Measurements from ENCODE around the gene GSK3B. TPM values are rescaled to one million over a fixed set of nuclear protein-coding genes. Genes with fewer than 3 reads are reported as not detected.

GSK3B gene
- total RNA-seq, 1 donor from 2014 or later = 138 TPM

- Mint-ChIP-seq H3K4me3 (ENCODE audit: unreplicated experiment) (no peak overlapping the region), H3K27ac (ENCODE audit: unreplicated experiment) (no peak overlapping the region), H3K4me1 (ENCODE audit: low read depth, unreplicated experiment) (peaks cover 18% of the 10 kb centered on the region), H3K36me3 (ENCODE audit: unreplicated experiment) (peaks cover 23% of the 10 kb centered on the region), H3K27me3 (ENCODE audit: unreplicated experiment) (peaks cover 2% of the 10 kb centered on the region), H3K9me3 (ENCODE audit: unreplicated experiment) (peaks cover 23% of the 10 kb centered on the region)
- no peak for DNase-seq
- no peak for TF ChIP-seq CTCF (IDR thresholded peaks at IDR 0.05; ENCODE audit: partially characterized antibody, unreplicated experiment)
Measured at GRCh38 chr3:120048355-120049041, 45.7 kb downstream of the GSK3B start.

GRCh38 chr3:120047686-120048085, 46.6 kb downstream of the GSK3B start:
- no peak for DNase-seq
- H3K36me3 Mint-ChIP-seq (ENCODE audit: unreplicated experiment) = peaks cover 27% of the 10 kb centered on the region
- H3K9me3 Mint-ChIP-seq (ENCODE audit: unreplicated experiment) = peaks cover 27% of the 10 kb centered on the region
- peaks cover 18% of the 10 kb centered on the region for H3K4me1 Mint-ChIP-seq (ENCODE audit: low read depth, unreplicated experiment)
- peaks cover 2% of the 10 kb centered on the region for H3K27me3 Mint-ChIP-seq (ENCODE audit: unreplicated experiment)
- H3K27ac Mint-ChIP-seq (ENCODE audit: unreplicated experiment) = no peak overlapping the region
- TF ChIP-seq CTCF (IDR thresholded peaks at IDR 0.05; ENCODE audit: partially characterized antibody, unreplicated experiment) = no peak
- H3K4me3 Mint-ChIP-seq (ENCODE audit: unreplicated experiment) = no peak overlapping the region

GRCh38 chr3:120040813-120041377, 53.4 kb downstream of the GSK3B start:
- no peaks in the 10 kb centered on the region for H3K4me1 Mint-ChIP-seq (ENCODE audit: low read depth, unreplicated experiment)
- DNase-seq = no peak
- H3K4me3 Mint-ChIP-seq (ENCODE audit: unreplicated experiment) = no peak overlapping the region
- peaks cover 7% of the 10 kb centered on the region for H3K27me3 Mint-ChIP-seq (ENCODE audit: unreplicated experiment)
- H3K9me3 Mint-ChIP-seq (ENCODE audit: unreplicated experiment) = peaks cover 47% of the 10 kb centered on the region
- TF ChIP-seq CTCF (IDR thresholded peaks at IDR 0.05; ENCODE audit: partially characterized antibody, unreplicated experiment) = no peak
- peaks cover 52% of the 10 kb centered on the region for H3K36me3 Mint-ChIP-seq (ENCODE audit: unreplicated experiment)
- no peak overlapping the region for H3K27ac Mint-ChIP-seq (ENCODE audit: unreplicated experiment)

- H3K4me3 Mint-ChIP-seq (ENCODE audit: unreplicated experiment) = no peak overlapping the region
- peaks cover 44% of the 10 kb centered on the region for H3K36me3 Mint-ChIP-seq (ENCODE audit: unreplicated experiment)
- no peak for DNase-seq
- no peak overlapping the region for H3K27ac Mint-ChIP-seq (ENCODE audit: unreplicated experiment)
- peaks cover 5% of the 10 kb centered on the region for H3K27me3 Mint-ChIP-seq (ENCODE audit: unreplicated experiment)
- H3K4me1 Mint-ChIP-seq (ENCODE audit: low read depth, unreplicated experiment) = no peaks in the 10 kb centered on the region
- H3K9me3 Mint-ChIP-seq (ENCODE audit: unreplicated experiment) = peaks cover 38% of the 10 kb centered on the region
- no peak for TF ChIP-seq CTCF (IDR thresholded peaks at IDR 0.05; ENCODE audit: partially characterized antibody, unreplicated experiment)
Measured at GRCh38 chr3:120039642-120040610, 54.3 kb downstream of the GSK3B start.

Data from glutamatergic neuron (in vitro differentiated cells).